ENCODE measurements around the gene TIMM23B.

- no peak for TF ChIP-seq ZNF544 (tag by site-specific recombination; IDR thresholded peaks at IDR 0.05)
- TF ChIP-seq ZNF645 (tag by site-specific recombination; IDR thresholded peaks at IDR 0.05): no peak
- no peak for TF ChIP-seq ATF2 (tag by site-specific recombination; IDR thresholded peaks at IDR 0.05; ENCODE audit: low read depth)
- TF ChIP-seq, protein P1, sequence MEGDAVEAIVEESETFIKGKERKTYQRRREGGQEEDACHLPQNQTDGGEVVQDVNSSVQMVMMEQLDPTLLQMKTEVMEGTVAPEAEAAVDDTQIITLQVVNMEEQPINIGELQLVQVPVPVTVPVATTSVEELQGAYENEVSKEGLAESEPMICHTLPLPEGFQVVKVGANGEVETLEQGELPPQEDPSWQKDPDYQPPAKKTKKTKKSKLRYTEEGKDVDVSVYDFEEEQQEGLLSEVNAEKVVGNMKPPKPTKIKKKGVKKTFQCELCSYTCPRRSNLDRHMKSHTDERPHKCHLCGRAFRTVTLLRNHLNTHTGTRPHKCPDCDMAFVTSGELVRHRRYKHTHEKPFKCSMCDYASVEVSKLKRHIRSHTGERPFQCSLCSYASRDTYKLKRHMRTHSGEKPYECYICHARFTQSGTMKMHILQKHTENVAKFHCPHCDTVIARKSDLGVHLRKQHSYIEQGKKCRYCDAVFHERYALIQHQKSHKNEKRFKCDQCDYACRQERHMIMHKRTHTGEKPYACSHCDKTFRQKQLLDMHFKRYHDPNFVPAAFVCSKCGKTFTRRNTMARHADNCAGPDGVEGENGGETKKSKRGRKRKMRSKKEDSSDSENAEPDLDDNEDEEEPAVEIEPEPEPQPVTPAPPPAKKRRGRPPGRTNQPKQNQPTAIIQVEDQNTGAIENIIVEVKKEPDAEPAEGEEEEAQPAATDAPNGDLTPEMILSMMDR (tag by site-specific recombination; IDR thresholded peaks at IDR 0.05): no peak
- no peak for TF ChIP-seq ZFP37 (tag by site-specific recombination; IDR thresholded peaks at IDR 0.05)
- no peak for TF ChIP-seq ZNF24 (tag by site-specific recombination; IDR thresholded peaks at IDR 0.05)
- TF ChIP-seq ZNF558 (tag by site-specific recombination; IDR thresholded peaks at IDR 0.05): no peak
- TF ChIP-seq TCF7L2 (IDR thresholded peaks at IDR 0.05; ENCODE audit: borderline replicate concordance, low read depth, low read length): no peak
- TF ChIP-seq ZNF114 (tag by site-specific recombination; IDR thresholded peaks at IDR 0.05): no peak
- TF ChIP-seq ZNF585B (tag by site-specific recombination; IDR thresholded peaks at IDR 0.05): no peak
- TF ChIP-seq GFI1B (tag by site-specific recombination; IDR thresholded peaks at IDR 0.05): no peak
- no peak for TF ChIP-seq ZNF350 (tag by site-specific recombination; IDR thresholded peaks at IDR 0.05)
- no peak for TF ChIP-seq ZNF530 (tag by site-specific recombination; IDR thresholded peaks at IDR 0.05; ENCODE audit: low read depth)
Observed at GRCh38 chr10:50021646-50022045, 79.8 kb downstream of the TIMM23B start.

Data from HEK293 (cell line).